OCI-LY1 (cell line): ENCODE measurements around the gene LUC7L2.

Source experiments
- H2AFZ ChIP-seq: fragments of 200-600 bp; sonication (generic), shearing (Covaris generic); 2 replicates; pipeline ENCODE4 v1.6.0; 2014; ENCODE audit warnings: antibody characterized with exemption, mild to moderate bottlenecking, low read length
- H3F3A ChIP-seq: fragments of 200-600 bp; sonication (generic), shearing (Covaris generic); 2 replicates; pipeline ENCODE4 v1.6.0; 2014; ENCODE audit warnings: mild to moderate bottlenecking, antibody characterized with exemption, low read length, moderate library complexity; ENCODE audit not compliant: insufficient read depth
- H3K27ac ChIP-seq: fragments of 200-600 bp; sonication (generic); 2 replicates; pipeline ENCODE4 v1.5.1; 2014; ENCODE audit warnings: low read length, mixed run types, mild to moderate bottlenecking, low read depth; ENCODE audit not compliant: poor library complexity, severe bottlenecking
- H3K27me3 ChIP-seq: fragments of 200-600 bp; sonication (generic); 2 replicates; pipeline ENCODE4 v1.6.0; 2014; ENCODE audit warnings: antibody characterized with exemption, mild to moderate bottlenecking, low read length, moderate library complexity; ENCODE audit not compliant: insufficient read depth
- H3K36me3 ChIP-seq: fragments of 200-600 bp; sonication (generic); 2 replicates; pipeline ENCODE4 v1.6.1; 2014; ENCODE audit warnings: mild to moderate bottlenecking, antibody characterized with exemption, low read length, moderate library complexity, mixed read lengths; ENCODE audit not compliant: insufficient read depth
- H3K4me1 ChIP-seq: fragments of 200-600 bp; sonication (generic); 2 replicates; pipeline ENCODE4 v1.5.1; 2014; ENCODE audit warnings: mild to moderate bottlenecking, low read length, moderate library complexity; ENCODE audit not compliant: insufficient read depth, severe bottlenecking
- H3K4me2 ChIP-seq: fragments of 200-600 bp; sonication (generic), shearing (Covaris generic); 2 replicates; pipeline ENCODE4 v1.6.1; 2014; ENCODE audit warnings: low read length
- H3K4me3 ChIP-seq: fragments of 200-600 bp; sonication (generic); 2 replicates; pipeline ENCODE4 v1.5.1; 2014; ENCODE audit warnings: low read length, low read depth, mild to moderate bottlenecking, mixed read lengths; ENCODE audit not compliant: poor library complexity, severe bottlenecking
- H3K79me2 ChIP-seq: fragments of 200-600 bp; shearing (Covaris generic); 2 replicates; pipeline ENCODE4 v1.6.1; 2016; ENCODE audit warnings: mixed run types, low read length, mixed read lengths; ENCODE audit not compliant: insufficient read depth
- H3K9ac ChIP-seq: fragments of 200-600 bp; sonication (generic), shearing (Covaris generic); 2 replicates; pipeline ENCODE4 v1.6.1; 2014; ENCODE audit warnings: mild to moderate bottlenecking, low read length, mixed read lengths
- H3K9me2 ChIP-seq: fragments of 200-600 bp; sonication (generic), shearing (Covaris generic); 2 replicates; pipeline ENCODE4 v1.6.1; 2014; ENCODE audit warnings: low read depth, mild to moderate bottlenecking, low read length, mixed read lengths
- H3K9me3 ChIP-seq: fragments of 200-600 bp; shearing (Covaris generic); 2 replicates; pipeline ENCODE4 v1.6.1; 2014; ENCODE audit warnings: low read length, mixed read lengths
- H4K20me1 ChIP-seq: fragments of 200-600 bp; sonication (generic), shearing (Covaris generic); 2 replicates; pipeline ENCODE4 v1.6.0; 2016; ENCODE audit warnings: mild to moderate bottlenecking, low read length; ENCODE audit not compliant: insufficient read depth
- EZH2 ChIP-seq: fragments of 200-600 bp; sonication (generic), shearing (Covaris generic); IDR thresholded peaks from 2 replicates; pipeline ENCODE4 v1.8.0; 2017; ENCODE audit warnings: borderline replicate concordance, mixed run types, mild to moderate bottlenecking, antibody characterized with exemption, low read length, moderate library complexity, mixed read lengths
- TF ChIP-seq, protein P1 (sequence below): fragments of 200-600 bp; sonication (generic), shearing (Covaris generic); IDR thresholded peaks from 2 replicates; pipeline ENCODE4 v1.5.1; 2017; ENCODE audit warnings: mild to moderate bottlenecking, antibody characterized with exemption, low read length, moderate library complexity, mixed read lengths

LUC7L2 gene

DNA sequence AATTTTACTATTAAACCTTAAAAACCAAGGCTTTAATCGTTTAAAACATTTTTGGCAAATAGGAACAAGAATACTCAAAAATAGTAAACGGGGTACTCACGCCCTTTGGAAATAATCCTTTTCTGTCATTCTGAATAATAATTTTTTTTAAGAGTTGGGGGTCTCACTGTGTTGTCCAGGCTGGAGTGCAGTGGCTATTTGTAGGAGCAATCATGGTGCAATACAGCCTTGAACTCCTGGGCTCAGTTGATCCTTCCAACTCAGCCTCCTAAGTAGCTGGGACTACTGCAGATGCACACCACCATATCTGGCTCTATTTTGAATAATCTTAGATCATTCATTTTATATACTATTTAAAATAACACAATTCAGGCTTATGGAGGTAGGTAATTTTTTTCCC is 24.9 kb downstream of the LUC7L2 start:
- Histone ChIP-seq H3K79me2 (peaks cover 46% of the 10 kb centered on the region), H3K27ac (no peak overlapping the region), H3K36me3 (peaks cover 92% of the 10 kb centered on the region), H2AFZ (no peak overlapping the region), H3K27me3 (no peaks in the 10 kb centered on the region), H3K4me2 (no peak overlapping the region), H4K20me1 (no peaks in the 10 kb centered on the region), H3F3A (no peaks in the 10 kb centered on the region), H3K9ac (no peak overlapping the region), H3K4me1 (no peaks in the 10 kb centered on the region), H3K4me3 (no peak overlapping the region), H3K9me2 (no peaks in the 10 kb centered on the region), H3K9me3 (no peaks in the 10 kb centered on the region)
- TF ChIP-seq EZH2 = no peak
- TF ChIP-seq, protein P1, sequence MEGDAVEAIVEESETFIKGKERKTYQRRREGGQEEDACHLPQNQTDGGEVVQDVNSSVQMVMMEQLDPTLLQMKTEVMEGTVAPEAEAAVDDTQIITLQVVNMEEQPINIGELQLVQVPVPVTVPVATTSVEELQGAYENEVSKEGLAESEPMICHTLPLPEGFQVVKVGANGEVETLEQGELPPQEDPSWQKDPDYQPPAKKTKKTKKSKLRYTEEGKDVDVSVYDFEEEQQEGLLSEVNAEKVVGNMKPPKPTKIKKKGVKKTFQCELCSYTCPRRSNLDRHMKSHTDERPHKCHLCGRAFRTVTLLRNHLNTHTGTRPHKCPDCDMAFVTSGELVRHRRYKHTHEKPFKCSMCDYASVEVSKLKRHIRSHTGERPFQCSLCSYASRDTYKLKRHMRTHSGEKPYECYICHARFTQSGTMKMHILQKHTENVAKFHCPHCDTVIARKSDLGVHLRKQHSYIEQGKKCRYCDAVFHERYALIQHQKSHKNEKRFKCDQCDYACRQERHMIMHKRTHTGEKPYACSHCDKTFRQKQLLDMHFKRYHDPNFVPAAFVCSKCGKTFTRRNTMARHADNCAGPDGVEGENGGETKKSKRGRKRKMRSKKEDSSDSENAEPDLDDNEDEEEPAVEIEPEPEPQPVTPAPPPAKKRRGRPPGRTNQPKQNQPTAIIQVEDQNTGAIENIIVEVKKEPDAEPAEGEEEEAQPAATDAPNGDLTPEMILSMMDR = no peak

DNA sequence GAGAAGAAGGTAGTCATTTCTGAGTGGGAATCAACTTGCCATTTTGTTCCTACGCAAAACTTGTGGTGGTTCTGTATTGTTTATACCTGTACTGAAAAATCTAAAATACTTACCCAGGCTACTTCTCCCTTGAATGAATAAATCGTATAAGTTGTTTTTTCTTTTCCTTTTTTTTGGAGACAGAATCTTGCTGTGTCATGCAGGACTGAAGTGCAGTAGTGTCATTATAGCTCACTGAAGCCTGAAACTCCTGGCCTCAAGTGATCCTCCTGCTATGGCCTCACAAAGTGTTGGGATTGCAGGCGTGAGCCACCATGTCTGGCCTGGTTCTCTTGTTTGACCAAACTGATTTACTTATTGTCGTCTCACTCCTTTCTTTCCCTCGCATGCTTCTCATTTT is 27.9 kb downstream of the LUC7L2 start:
- Histone ChIP-seq H3K27ac (no peak overlapping the region), H3K4me3 (no peak overlapping the region), H3K9me2 (no peaks in the 10 kb centered on the region), H2AFZ (no peak overlapping the region), H3K9ac (no peak overlapping the region), H3K36me3 (peaks cover 89% of the 10 kb centered on the region), H4K20me1 (no peaks in the 10 kb centered on the region), H3K9me3 (no peaks in the 10 kb centered on the region), H3K27me3 (no peaks in the 10 kb centered on the region), H3F3A (no peaks in the 10 kb centered on the region), H3K4me2 (no peak overlapping the region), H3K4me1 (no peaks in the 10 kb centered on the region), H3K79me2 (peaks cover 54% of the 10 kb centered on the region)
- TF ChIP-seq, protein P1 = no peak
- no peak for TF ChIP-seq EZH2

DNA sequence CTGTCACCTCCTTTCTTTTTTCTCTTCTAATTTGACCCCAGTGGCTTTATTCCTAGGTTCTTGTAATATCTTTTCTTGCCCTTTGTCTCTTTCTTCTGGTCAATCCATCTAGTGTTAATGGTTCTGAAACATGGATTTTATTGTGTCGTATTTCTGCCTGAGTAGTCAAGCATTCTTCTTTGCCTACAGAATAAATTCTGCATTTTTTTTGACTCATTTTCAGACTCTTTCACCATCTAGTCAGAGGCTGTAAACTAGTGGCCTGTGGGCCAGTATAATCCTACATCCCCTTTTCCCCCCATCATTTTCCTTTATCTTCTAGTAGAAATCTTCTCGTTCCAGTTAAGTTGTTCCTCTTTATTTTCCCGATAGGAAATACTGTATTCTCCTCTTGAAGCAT is 29.4 kb downstream of the LUC7L2 start:
- no peaks in the 10 kb centered on the region for H3F3A ChIP-seq
- H3K79me2 ChIP-seq = peaks cover 51% of the 10 kb centered on the region
- no peak overlapping the region for H3K9ac ChIP-seq
- no peak overlapping the region for H3K4me2 ChIP-seq
- H3K36me3 ChIP-seq = peaks cover 86% of the 10 kb centered on the region
- H3K9me3 ChIP-seq = no peaks in the 10 kb centered on the region
- no peak overlapping the region for H3K27ac ChIP-seq
- H4K20me1 ChIP-seq = no peaks in the 10 kb centered on the region
- H3K4me1 ChIP-seq = no peaks in the 10 kb centered on the region
- H3K27me3 ChIP-seq = no peaks in the 10 kb centered on the region
- no peak overlapping the region for H3K4me3 ChIP-seq
- H3K9me2 ChIP-seq = no peaks in the 10 kb centered on the region
- no peak overlapping the region for H2AFZ ChIP-seq
- TF ChIP-seq, protein P1 = no peak
- no peak for TF ChIP-seq EZH2
